Coronary artery (tissue), 2 donors: ENCODE data around the gene MYRIP.

Experiments used
- DNase-seq: peaks from one replicate; pipeline ENCODE4 v3.0.0-alpha.2; 2017; ENCODE audit warnings: low spot score
- H3K27ac ChIP-seq, 2 donors: fragments of 200-600 bp; sonication (generic); one replicate each; pipeline ENCODE4 v1.5.1; 2016 to 2019
- H3K4me3 ChIP-seq: fragments of 200-600 bp; sonication (generic); 2 replicates; pipeline ENCODE4 v1.5.1; 2016; ENCODE audit warnings: mild to moderate bottlenecking, moderate library complexity
- TF ChIP-seq, protein P1 (sequence below): fragments of 200-600 bp; sonication (generic); IDR thresholded peaks from one replicate; pipeline ENCODE4 v1.5.1; 2019; ENCODE audit warnings: antibody characterized with exemption

MYRIP gene

DNA sequence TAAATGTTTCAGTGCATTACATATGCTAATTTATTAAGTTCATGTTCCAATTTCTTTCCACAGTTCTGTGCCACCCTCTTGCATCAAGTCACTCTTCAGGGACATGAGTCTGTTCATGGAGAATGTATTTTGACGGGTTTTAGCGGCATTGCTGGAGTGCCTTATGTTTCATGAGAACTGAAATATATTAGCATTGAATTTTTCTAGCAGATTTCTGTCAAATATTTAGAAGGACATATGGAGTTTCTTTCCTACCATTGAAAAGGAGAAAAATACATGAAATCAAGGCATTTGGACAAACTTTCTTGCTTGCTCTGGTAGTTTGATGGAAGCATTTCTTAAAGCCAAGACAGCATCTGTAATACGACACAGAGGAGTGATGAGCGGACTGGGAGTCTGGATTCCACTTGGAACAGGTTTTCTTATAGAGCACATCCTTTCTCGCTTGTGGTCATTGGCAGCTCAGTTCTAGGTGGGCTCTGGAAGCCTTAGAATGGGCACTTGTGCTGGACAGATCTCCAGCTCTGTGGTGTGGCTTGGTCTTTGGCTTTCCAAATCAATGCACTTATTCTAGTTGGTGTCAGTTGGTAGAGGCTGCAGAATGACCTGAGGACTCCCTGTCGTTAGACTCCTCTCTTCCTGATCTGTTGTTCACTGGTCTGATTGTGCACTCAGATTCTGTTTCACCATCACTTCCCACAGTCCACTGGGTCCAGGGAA lies 415.5 kb downstream of the MYRIP start:
- no peak overlapping the region for H3K27ac ChIP-seq
- H3K4me3 ChIP-seq = no peak overlapping the region
- TF ChIP-seq, protein P1, sequence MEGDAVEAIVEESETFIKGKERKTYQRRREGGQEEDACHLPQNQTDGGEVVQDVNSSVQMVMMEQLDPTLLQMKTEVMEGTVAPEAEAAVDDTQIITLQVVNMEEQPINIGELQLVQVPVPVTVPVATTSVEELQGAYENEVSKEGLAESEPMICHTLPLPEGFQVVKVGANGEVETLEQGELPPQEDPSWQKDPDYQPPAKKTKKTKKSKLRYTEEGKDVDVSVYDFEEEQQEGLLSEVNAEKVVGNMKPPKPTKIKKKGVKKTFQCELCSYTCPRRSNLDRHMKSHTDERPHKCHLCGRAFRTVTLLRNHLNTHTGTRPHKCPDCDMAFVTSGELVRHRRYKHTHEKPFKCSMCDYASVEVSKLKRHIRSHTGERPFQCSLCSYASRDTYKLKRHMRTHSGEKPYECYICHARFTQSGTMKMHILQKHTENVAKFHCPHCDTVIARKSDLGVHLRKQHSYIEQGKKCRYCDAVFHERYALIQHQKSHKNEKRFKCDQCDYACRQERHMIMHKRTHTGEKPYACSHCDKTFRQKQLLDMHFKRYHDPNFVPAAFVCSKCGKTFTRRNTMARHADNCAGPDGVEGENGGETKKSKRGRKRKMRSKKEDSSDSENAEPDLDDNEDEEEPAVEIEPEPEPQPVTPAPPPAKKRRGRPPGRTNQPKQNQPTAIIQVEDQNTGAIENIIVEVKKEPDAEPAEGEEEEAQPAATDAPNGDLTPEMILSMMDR = no peak
- DNase-seq = no peak

DNA sequence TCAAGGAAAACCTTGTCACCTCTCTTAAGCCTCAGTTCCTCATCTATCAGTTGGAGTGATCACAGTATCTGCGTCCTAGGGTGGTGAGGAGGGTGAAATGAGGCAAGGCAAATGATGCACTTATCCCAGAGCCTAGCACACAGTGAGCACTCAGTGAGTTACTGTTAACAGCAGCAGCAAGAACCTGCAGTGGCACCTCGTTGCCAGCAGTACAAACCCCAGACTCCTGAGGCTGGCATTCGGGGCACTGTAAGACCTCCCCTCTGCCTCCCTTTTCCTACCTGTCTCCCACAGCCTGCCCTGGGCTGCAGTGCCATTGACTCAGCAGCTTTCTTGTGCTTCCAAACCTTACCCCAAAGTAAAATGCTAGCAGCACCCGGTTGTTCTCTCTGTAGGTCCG lies 417.2 kb downstream of the MYRIP start:
- TF ChIP-seq, protein P1 = no peak
- no peak for DNase-seq
- Histone ChIP-seq H3K4me3 (no peak overlapping the region), H3K27ac (no peak overlapping the region)

DNA sequence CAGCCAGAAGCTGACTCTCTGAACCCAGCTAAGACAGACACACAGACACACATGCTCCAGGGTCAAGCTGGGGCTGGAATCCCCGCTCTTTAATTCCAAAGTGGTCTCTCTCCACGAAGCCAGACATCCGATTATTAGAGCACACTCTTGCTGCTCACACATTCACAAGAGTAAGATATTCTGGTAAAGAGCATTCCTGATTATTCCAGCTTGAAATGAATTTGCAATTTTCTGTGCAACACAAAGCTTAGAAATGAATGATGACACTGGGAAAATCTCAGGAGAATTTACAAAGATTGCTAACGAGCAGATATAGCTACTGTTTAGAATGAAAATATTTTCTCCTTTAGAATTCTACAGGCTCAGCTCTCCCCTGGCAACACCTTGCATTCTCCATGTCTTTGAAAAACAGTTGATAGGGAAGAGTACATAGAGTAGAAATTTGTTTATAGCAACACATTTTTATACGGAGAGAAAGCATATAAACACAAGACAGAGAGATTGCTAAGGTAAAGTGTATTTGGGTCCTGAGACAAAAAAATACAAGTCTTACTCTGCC lies 419.5 kb downstream of the MYRIP start:
- H3K4me3 ChIP-seq = no peak overlapping the region
- TF ChIP-seq, protein P1 = no peak
- DNase-seq = no peak
- H3K27ac ChIP-seq = no peak overlapping the region

DNA sequence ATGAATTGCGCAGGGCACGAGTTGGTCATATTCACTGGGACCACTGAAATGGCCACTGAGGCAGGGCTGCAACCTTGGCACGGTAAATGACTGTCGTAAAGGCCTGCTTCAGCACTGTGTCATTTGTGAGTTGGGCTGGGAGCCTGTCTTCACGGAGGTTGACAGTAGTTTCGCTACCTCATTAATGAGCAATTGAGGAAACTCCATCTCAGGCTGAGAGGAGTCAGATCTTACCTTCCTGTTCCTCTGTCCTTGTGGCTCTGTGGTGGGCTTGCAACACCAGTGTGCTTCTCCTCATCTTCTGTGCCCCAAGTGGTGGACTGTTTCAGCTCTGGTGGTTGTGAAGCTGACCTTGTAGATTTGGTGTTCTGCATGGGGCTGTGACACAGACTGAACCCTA lies 420.0 kb downstream of the MYRIP start:
- DNase-seq = no peak
- TF ChIP-seq, protein P1 = no peak
- no peak overlapping the region for H3K27ac ChIP-seq
- no peak overlapping the region for H3K4me3 ChIP-seq

DNA sequence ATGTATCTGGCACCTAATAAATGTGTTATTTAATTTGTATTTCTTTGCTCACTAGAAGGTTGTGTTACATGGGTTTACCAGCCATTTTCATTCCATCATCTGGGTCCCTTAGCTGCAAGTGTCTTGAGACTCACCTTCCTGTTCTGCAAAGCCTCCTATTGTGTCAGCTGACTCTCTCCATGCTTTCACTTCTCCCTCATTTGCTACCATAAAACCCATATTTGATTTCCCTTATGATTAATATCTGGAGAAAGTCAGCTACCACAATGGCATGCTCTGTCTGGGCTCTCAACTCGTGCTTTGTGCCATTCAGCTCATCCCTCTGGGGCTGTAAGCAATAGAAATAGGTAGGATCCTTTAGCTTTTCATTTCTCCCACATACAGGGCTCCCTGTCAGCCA lies 420.6 kb downstream of the MYRIP start:
- H3K4me3 ChIP-seq = no peak overlapping the region
- TF ChIP-seq, protein P1 = no peak
- no peak for DNase-seq
- no peak overlapping the region for H3K27ac ChIP-seq

DNA sequence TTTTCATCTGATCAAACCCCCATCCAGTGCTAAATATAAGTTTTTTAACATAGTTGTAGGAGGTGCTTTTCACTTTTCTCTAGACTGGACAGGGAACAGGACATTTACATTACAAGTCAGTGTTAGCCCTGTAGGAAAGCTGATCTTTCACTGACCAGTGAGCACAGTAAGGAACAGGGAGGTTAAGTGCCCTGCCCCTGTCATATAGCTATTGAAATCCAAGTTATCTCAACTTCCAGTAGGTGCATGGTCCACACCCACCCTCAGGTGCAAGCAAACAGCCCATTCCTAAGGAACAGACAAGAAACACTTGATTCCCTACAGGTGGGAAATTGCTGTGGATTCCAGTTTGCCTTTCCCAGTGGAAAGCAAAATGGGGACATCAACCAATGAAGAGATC lies 421.0 kb downstream of the MYRIP start:
- TF ChIP-seq, protein P1 = no peak
- no peak for DNase-seq
- H3K4me3 ChIP-seq = no peak overlapping the region
- no peak overlapping the region for H3K27ac ChIP-seq

DNA sequence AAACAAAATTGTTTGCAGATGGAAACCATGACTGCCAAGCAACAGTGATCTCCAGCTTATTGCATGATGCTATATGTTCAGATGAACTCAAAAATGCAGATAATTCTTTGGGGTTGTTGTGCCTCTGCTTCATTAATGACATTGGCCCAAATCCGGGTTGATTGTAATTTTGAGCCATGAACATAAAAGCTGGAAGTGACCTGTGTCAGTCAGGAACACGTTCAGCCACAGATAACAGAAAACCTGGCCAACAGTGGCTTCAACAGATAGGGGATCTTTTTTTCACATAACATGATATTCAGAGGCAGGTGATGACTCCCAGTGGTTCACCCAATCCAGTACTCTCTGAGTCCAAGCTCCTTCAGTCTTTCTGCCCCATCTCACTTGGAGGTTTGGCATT lies 423.2 kb downstream of the MYRIP start:
- Histone ChIP-seq H3K27ac (no peak overlapping the region), H3K4me3 (no peak overlapping the region)
- TF ChIP-seq, protein P1 = no peak
- DNase-seq = no peak
